Measurements from ENCODE around the gene RPS19.

RPS19 gene

GRCh38 chr19:41859618-41860418 is at the start of gene RPS19:
RPS19 (plus strand) TSS chr19:41860255; CDS start chr19:41860775, 520 bp downstream.
- DNase-seq: peak; percentile 92

- DNase-seq: no peak
Measured at GRCh38 chr19:41810301-41810700, 49.8 kb upstream of the RPS19 start.

GRCh38 chr19:41811036-41811435 is 49.0 kb upstream of the RPS19 start:
- DNase-seq: peak; percentile 64

GRCh38 chr19:41811981-41812380 is 48.1 kb upstream of the RPS19 start:
- no peak for DNase-seq

- no peak for DNase-seq
Measured at GRCh38 chr19:41813911-41814310, 46.1 kb upstream of the RPS19 start.

- no peak for DNase-seq
Measured at GRCh38 chr19:41815301-41815700, 44.8 kb upstream of the RPS19 start.

- no peak for DNase-seq
Measured at GRCh38 chr19:41816761-41817160, 43.3 kb upstream of the RPS19 start.

- no peak for DNase-seq
Measured at GRCh38 chr19:41821003-41821735, 38.9 kb upstream of the RPS19 start.

- DNase-seq: no peak
Measured at GRCh38 chr19:41837981-41838708, 21.9 kb upstream of the RPS19 start.

GRCh38 chr19:41839211-41839610 is 20.8 kb upstream of the RPS19 start:
- DNase-seq: no peak

GRCh38 chr19:41843371-41843770 is 16.7 kb upstream of the RPS19 start:
- DNase-seq: no peak

- DNase-seq: no peak
Measured at GRCh38 chr19:41844601-41845000, 15.5 kb upstream of the RPS19 start, which contains the start of gene LYPD4. LYPD4 (minus strand) TSS chr19:41844683; CDS start chr19:41839285, 5,398 bp downstream.

- DNase-seq: no peak
Measured at GRCh38 chr19:41845001-41845050, 15.2 kb upstream of the RPS19 start, which contains the start of gene DMRTC2. DMRTC2 (plus strand) TSS chr19:41845042; CDS start chr19:41847429, 2,387 bp downstream.

GRCh38 chr19:41845051-41845590 is 14.9 kb upstream of the RPS19 start:
- DNase-seq: no peak

- DNase-seq: no peak
Measured at GRCh38 chr19:41847351-41848105, 12.5 kb upstream of the RPS19 start.

- DNase-seq: no peak
Measured at GRCh38 chr19:41848666-41849065, 11.4 kb upstream of the RPS19 start.

GRCh38 chr19:41849067-41849466 is 11.0 kb upstream of the RPS19 start:
- DNase-seq: no peak

GRCh38 chr19:41850381-41850780 is 9.7 kb upstream of the RPS19 start:
- no peak for DNase-seq

- DNase-seq: no peak
Measured at GRCh38 chr19:41851456-41851855, 8.6 kb upstream of the RPS19 start.

- no peak for DNase-seq
Measured at GRCh38 chr19:41853344-41853743, 6.7 kb upstream of the RPS19 start.

GRCh38 chr19:41853768-41854167 is 6.3 kb upstream of the RPS19 start:
- DNase-seq: no peak

GRCh38 chr19:41859213-41859617 is 840 bp upstream of the RPS19 start:
- DNase-seq: no peak

Data from SIG-M5 (cell line).